ELF-1 (cell line): Measurements from ENCODE around the gene PALM2AKAP2.

Experiments used
- DNase-seq: peaks from one replicate; pipeline ENCODE4 v3.0.0-alpha.2; 2016; ENCODE audit warnings: low read depth, low spot score

PALM2AKAP2 gene

GRCh38 chr9:109771796-109772531 lies 8.0 kb upstream of the PALM2AKAP2 start:
- DNase-seq, result peak; percentile 14

GRCh38 chr9:109775516-109775915 lies 4.5 kb upstream of the PALM2AKAP2 start:
- DNase-seq, result no peak

GRCh38 chr9:109776391-109776790 lies 3.6 kb upstream of the PALM2AKAP2 start:
- DNase-seq, result no peak

GRCh38 chr9:109780453-109781033 lies 545 bp downstream of the PALM2AKAP2 start:
- peak; percentile 40 for DNase-seq

GRCh38 chr9:109781086-109781485 lies 1.1 kb downstream of the PALM2AKAP2 start:
- no peak for DNase-seq

- DNase-seq, result peak; percentile 28
Measured at GRCh38 chr9:109781541-109782197, 1.7 kb downstream of the PALM2AKAP2 start.

- no peak for DNase-seq
Measured at GRCh38 chr9:109787735-109788134, 7.7 kb downstream of the PALM2AKAP2 start.

- no peak for DNase-seq
Measured at GRCh38 chr9:109789556-109789955, 9.6 kb downstream of the PALM2AKAP2 start.

GRCh38 chr9:109789971-109790370 lies 10.0 kb downstream of the PALM2AKAP2 start:
- no peak for DNase-seq

- DNase-seq, result no peak
Measured at GRCh38 chr9:109791003-109791677, 11.1 kb downstream of the PALM2AKAP2 start.

- DNase-seq, result no peak
Measured at GRCh38 chr9:109791747-109792146, 11.7 kb downstream of the PALM2AKAP2 start.

- DNase-seq, result no peak
Measured at GRCh38 chr9:109792951-109793546, 13.1 kb downstream of the PALM2AKAP2 start.

- no peak for DNase-seq
Measured at GRCh38 chr9:109793921-109794320, 13.9 kb downstream of the PALM2AKAP2 start.

GRCh38 chr9:109794361-109795012 lies 14.5 kb downstream of the PALM2AKAP2 start:
- DNase-seq, result no peak

- no peak for DNase-seq
Measured at GRCh38 chr9:109795613-109796012, 15.6 kb downstream of the PALM2AKAP2 start.

- DNase-seq, result no peak
Measured at GRCh38 chr9:109796078-109796477, 16.1 kb downstream of the PALM2AKAP2 start.

GRCh38 chr9:109797006-109797405 lies 17.0 kb downstream of the PALM2AKAP2 start:
- no peak for DNase-seq

- no peak for DNase-seq
Measured at GRCh38 chr9:109797509-109797908, 17.5 kb downstream of the PALM2AKAP2 start.

- no peak for DNase-seq
Measured at GRCh38 chr9:109799141-109799540, 19.1 kb downstream of the PALM2AKAP2 start.

GRCh38 chr9:109799792-109800191 lies 19.8 kb downstream of the PALM2AKAP2 start:
- no peak for DNase-seq

- DNase-seq, result no peak
Measured at GRCh38 chr9:109801484-109801883, 21.5 kb downstream of the PALM2AKAP2 start.
